Measurements from ENCODE around the gene RAB40B.

RAB40B gene

GRCh38 chr17:82648742-82649331 lies 49.7 kb downstream of the RAB40B start:
- peak; percentile 16 for DNase-seq (ENCODE audit: low read depth)

- peak; percentile 72 for DNase-seq (ENCODE audit: low read depth)
These were observed 50.3 kb downstream of the RAB40B start, which contains the start of gene WDR45B for GRCh38 chr17:82648165-82648668. Gene WDR45B, minus strand, starts transcription at chr17:82648444. Its CDS starts 104 bp downstream, at chr17:82648340.

- DNase-seq (ENCODE audit: low read depth): peak; percentile 14
These were observed 50.8 kb downstream of the RAB40B start for GRCh38 chr17:82647593-82648164.

GRCh38 chr17:82645516-82645915 lies 53.0 kb downstream of the RAB40B start:
- DNase-seq (ENCODE audit: low read depth): no peak

DNA sequence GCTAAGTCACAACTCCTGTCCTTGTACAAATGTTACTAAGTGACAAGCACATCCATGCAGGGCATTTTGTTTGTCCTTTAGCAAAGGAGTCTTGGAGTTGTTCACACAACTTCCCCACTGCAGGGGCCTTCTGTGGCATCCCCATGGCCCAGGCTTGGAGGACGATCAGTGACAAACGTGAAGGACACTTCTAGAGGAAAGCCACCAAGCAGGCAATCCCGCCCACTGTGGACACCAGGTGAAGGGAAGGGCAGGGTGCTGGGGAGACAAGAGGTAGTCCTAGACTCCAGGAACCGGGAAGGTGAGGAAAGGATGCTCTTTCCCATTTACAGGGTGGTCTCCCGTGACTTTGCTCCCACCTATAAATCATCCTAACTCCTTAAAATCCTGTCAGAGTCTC lies 54.4 kb downstream of the RAB40B start:
- DNase-seq (ENCODE audit: low read depth): no peak

DNA sequence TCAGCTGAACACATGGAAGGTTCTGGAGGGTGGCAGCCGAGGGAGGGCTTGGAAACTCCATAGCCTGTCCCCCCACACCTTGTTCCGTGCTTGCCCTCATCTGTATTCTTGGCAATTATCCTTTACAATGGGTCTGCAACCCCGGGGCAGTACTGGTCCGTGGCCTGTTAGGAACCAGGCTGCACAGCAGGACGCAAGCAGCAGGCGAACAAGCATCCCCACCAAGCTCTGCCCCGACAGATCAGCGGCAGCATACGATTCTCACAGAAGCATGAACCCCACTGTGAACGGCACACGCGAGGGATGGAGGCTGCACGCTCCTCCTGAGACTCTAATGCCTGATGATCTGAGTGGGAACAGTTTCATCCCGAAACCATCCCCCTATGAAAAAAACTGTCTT lies 56.5 kb downstream of the RAB40B start:
- DNase-seq (ENCODE audit: low read depth): no peak

GRCh38 chr17:82640036-82640435 lies 58.5 kb downstream of the RAB40B start:
- DNase-seq (ENCODE audit: low read depth): no peak

DNA sequence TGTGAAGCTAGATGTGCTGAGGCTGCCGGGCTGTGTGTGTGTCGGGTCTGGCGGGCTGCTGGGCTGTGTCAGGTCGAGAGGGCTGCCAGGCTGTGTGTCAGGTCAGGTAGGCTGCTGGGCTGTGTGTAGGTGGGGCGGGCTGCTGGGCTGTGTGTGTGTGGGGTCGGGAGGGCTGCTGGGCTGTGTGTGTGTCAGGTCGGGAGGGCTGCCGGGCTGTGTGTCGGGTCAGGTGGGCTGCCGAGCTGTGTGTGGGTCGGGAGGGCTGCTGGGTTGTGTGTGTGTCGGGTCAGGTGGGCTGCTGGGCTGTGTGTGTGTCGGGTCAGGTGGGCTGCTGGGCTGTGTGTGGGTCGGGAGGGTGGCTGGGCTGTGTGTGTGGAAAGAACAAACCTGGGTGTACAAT lies 58.9 kb downstream of the RAB40B start:
- DNase-seq (ENCODE audit: low read depth): no peak

DNA sequence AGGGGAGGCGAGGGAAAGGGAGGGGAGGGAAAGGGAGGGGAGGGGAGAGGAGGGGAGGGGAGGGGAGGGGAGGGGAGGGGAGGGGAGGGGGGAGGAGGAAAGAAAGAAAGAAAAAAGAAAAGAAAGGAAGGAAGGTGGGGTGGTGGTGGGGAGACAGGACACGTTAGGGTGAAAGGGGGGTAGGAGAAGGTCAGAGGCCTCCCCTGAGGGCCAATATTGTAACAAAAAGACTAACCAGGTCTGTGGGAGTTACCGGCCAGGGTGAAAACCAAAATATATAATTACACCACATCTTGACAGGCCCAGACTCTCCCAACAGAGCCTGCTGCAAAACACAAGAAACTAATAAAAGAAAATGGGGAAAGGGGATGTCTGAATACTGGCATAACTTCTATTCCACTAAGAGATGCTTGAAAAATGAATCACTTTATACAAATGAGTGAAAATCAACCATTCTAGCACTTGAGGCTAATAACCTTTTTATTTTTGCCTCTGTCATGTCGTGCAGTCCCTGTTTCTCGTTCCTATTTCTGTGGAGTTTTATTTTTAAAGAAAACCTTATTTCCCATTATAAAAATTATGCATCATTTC lies 60.2 kb downstream of the RAB40B start:
- no peak for DNase-seq (ENCODE audit: low read depth)

- DNase-seq (ENCODE audit: low read depth): no peak
These were observed 61.6 kb downstream of the RAB40B start for GRCh38 chr17:82636626-82637598.

DNA sequence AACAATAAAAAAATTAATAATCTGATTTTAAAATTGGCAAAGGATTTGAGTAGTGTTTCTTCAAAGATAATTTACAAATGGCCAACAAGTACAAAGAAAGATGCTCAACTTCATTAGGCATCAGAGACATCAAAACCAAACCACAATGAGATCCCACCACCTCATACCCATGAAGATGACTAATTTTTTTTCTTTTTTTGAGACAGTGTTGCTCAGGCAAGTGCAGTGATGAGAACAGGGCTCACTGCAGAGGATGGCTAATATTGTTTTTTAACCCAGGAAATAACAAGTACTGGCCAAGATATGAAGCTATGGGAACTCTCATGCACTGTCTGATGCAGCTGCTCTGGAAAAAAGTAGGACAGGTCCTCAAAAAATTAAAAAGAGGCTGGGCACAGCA lies 65.2 kb downstream of the RAB40B start:
- no peak for DNase-seq (ENCODE audit: low read depth)

DNA sequence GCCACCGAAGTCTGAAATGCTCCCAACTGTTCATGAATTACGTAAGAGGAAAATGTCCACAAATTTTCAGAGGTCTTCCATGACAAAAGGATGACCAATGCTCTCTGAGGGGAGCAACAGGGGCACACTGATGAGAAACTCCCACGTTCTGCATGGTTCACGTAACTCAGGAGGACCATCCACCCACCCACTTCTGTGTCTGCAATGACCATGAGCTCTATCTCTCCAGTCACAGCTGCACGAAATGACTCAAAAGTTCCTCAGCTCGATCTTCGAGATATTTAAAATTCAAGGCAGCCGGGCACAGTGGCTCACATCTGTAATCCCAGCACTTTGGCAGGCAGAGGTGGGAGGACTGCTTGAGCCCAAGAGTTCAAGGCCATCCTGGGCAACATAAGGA lies 66.0 kb downstream of the RAB40B start:
- DNase-seq (ENCODE audit: low read depth): no peak

DNA sequence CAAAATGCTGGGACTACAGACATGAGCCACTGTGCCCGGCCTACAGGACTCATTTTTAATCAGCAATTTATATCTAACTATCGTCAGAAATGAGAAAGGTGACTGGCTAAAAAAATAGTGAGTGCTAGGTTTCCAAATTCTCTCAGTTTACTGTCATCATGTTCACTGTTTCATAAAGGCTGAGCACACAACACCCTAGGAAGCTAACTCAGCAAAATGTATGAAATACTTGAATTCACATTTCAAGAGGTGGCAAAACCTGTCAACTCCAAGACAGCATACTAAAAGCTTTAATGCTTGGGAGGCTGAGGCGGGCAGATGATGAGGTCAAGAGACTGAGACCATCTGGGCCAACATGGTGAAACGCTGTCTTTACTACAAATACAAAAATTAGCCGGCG lies 67.0 kb downstream of the RAB40B start:
- DNase-seq (ENCODE audit: low read depth): no peak

GRCh38 chr17:82630212-82630611 lies 68.3 kb downstream of the RAB40B start:
- no peak for DNase-seq (ENCODE audit: low read depth)

DNA sequence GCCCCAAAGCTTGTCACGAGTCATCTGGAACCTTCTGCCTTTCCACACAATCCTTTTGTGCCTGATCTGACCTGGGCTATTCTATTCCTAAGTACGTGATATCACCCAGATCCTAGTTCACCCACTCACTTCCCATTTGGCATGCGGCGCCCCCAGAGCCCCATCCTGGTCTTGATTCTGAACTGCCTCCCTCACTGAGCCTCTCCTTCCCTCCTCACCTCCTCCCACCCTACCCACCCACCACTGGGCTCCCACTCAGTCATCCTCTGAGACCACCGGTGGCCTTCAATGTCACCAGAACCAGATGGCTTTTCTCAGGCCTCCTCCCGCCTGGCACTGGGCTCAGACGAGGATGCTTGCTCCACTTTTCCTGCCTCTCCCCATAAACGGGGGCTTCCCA lies 68.8 kb downstream of the RAB40B start:
- no peak for DNase-seq (ENCODE audit: low read depth)

DNA sequence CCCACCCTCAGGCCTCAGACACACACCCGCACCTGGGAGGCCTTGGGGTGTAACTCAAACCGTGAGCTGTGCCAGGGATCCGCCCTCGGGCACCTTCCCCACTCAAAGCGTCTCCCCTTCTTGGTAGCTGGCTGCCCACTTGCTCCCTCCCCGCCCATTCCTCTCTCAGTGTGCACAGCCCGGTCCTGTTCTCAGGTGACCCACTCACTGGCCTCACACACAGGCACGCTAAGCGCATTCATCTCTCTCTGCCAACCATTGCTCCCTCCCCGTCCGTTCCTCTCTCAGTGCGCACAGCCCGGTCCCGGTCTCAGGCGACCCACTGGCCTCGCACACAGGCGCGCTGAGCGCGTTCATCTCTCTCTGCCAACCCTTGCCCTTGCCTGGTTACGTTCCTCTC lies 71.1 kb downstream of the RAB40B start:
- no peak for DNase-seq (ENCODE audit: low read depth)

DNA sequence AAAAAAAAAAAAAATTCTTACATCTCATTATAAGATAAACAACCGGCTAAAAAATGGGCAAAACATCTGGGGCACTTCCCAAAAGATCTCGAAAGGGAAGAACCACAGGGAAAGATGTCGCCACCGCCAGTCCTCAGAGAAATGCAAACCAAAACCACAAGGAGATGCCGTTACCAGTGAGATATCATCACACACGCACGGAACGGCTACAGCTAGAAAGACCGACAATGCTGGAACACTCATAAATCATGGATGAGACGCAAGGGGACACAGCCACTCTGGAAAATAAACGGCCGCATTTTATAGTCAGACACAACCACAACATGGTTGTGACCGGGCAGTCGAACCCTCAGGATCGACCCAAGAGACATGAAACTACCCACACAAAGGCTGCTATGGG lies 74.8 kb downstream of the RAB40B start:
- DNase-seq (ENCODE audit: low read depth): no peak

GRCh38 chr17:82619641-82620040 lies 78.9 kb downstream of the RAB40B start:
- DNase-seq (ENCODE audit: low read depth): no peak

- DNase-seq (ENCODE audit: low read depth): no peak
These were observed 79.3 kb downstream of the RAB40B start for GRCh38 chr17:82619211-82619610.

GRCh38 chr17:82616021-82616711 lies 82.3 kb downstream of the RAB40B start:
- no peak for DNase-seq (ENCODE audit: low read depth)

- no peak for DNase-seq (ENCODE audit: low read depth)
These were observed 83.1 kb downstream of the RAB40B start for GRCh38 chr17:82615084-82616020.
